CD4-positive, alpha-beta T cell treated with Interleukin-17A for 4 hours (primary cell): Measurements from ENCODE around the gene WDR45.

ENCODE experiments used
- DNase-seq: peaks from one replicate; pipeline ENCODE4 v3.0.0-alpha.2; 2020; ENCODE audit warnings: mixed read lengths

The WDR45 gene

GRCh38 chrX:49043220-49043986 is 36.3 kb downstream of the WDR45 start, which contains the start of gene TFE3:
TFE3 (minus strand) TSS chrX:49043357; CDS start chrX:49043226, 131 bp downstream.
- peak; percentile 97 for DNase-seq

- DNase-seq = no peak
Measured at GRCh38 chrX:49042581-49043219, 37.0 kb downstream of the WDR45 start.

- no peak for DNase-seq
Measured at GRCh38 chrX:49041744-49042580, 37.7 kb downstream of the WDR45 start.

GRCh38 chrX:49040376-49040955 is 39.2 kb downstream of the WDR45 start:
- no peak for DNase-seq

GRCh38 chrX:49039598-49040375 is 39.9 kb downstream of the WDR45 start:
- DNase-seq = peak; percentile 57

- no peak for DNase-seq
Measured at GRCh38 chrX:49037883-49038475, 41.7 kb downstream of the WDR45 start.

- DNase-seq = no peak
Measured at GRCh38 chrX:49030283-49030682, 49.4 kb downstream of the WDR45 start.

- DNase-seq = no peak
Measured at GRCh38 chrX:49029876-49030275, 49.8 kb downstream of the WDR45 start.
